Type B pancreatic cell (in vitro differentiated cells): ENCODE data around the gene AK8. TPM values are rescaled to one million over a fixed set of nuclear protein-coding genes. Genes with fewer than 3 reads are reported as not detected.

Source experiments
- DNase-seq: peaks from one replicate; pipeline ENCODE4 v3.0.0; 2021; ENCODE audit warnings: mixed read lengths; ENCODE audit not compliant: unreplicated experiment; ENCODE audit errors: extremely low spot score
- H3K27ac Mint-ChIP-seq: 2 replicates; pipeline ENCODE4 v1.8.0; 2021; ENCODE audit warnings: mild to moderate bottlenecking, mixed read lengths
- H3K27me3 Mint-ChIP-seq: 2 replicates; pipeline ENCODE4 v1.8.0; 2021; ENCODE audit warnings: mixed read lengths
- H3K36me3 Mint-ChIP-seq: 2 replicates; pipeline ENCODE4 v1.8.0; 2021; ENCODE audit warnings: mixed read lengths
- H3K4me1 Mint-ChIP-seq: one replicate; pipeline ENCODE4 v1.8.0; 2021; ENCODE audit warnings: mixed read lengths; ENCODE audit not compliant: unreplicated experiment
- H3K4me3 Mint-ChIP-seq: 2 replicates; pipeline ENCODE4 v1.8.0; 2021; ENCODE audit warnings: mild to moderate bottlenecking, mixed read lengths
- H3K9me3 Mint-ChIP-seq: 2 replicates; pipeline ENCODE4 v1.8.0; 2021; ENCODE audit warnings: mixed read lengths
- total RNA-seq: library from RNA; stranded (reverse); gene quantifications from 2 replicates; pipeline ENCODE4 v1.2.1, GENCODE V29; 2021; ENCODE audit warnings: low replicate concordance
- TF ChIP-seq, protein P1 (sequence below): fragments of 200-600 bp; sonication (generic); conservative IDR thresholded peaks from 2 replicates; pipeline ENCODE4 v1.5.0; 2021; ENCODE audit warnings: antibody characterized with exemption, mild to moderate bottlenecking

Gene AK8
- total RNA-seq, 1 donor from 2014 or later, result 5.5 TPM

GRCh38 chr9:132763574-132763973, 114.5 kb downstream of the AK8 start:
- no peak for DNase-seq
- TF ChIP-seq, protein P1, sequence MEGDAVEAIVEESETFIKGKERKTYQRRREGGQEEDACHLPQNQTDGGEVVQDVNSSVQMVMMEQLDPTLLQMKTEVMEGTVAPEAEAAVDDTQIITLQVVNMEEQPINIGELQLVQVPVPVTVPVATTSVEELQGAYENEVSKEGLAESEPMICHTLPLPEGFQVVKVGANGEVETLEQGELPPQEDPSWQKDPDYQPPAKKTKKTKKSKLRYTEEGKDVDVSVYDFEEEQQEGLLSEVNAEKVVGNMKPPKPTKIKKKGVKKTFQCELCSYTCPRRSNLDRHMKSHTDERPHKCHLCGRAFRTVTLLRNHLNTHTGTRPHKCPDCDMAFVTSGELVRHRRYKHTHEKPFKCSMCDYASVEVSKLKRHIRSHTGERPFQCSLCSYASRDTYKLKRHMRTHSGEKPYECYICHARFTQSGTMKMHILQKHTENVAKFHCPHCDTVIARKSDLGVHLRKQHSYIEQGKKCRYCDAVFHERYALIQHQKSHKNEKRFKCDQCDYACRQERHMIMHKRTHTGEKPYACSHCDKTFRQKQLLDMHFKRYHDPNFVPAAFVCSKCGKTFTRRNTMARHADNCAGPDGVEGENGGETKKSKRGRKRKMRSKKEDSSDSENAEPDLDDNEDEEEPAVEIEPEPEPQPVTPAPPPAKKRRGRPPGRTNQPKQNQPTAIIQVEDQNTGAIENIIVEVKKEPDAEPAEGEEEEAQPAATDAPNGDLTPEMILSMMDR, result no peak
- no peaks in the 10 kb centered on the region for H3K4me1 Mint-ChIP-seq
- no peaks in the 10 kb centered on the region for H3K9me3 Mint-ChIP-seq
- peaks cover 3% of the 10 kb centered on the region for H3K27me3 Mint-ChIP-seq
- no peaks in the 10 kb centered on the region for H3K36me3 Mint-ChIP-seq
- H3K27ac Mint-ChIP-seq, result no peak overlapping the region
- H3K4me3 Mint-ChIP-seq, result no peak overlapping the region

- no peak overlapping the region for H3K27ac Mint-ChIP-seq
- peak; percentile 24 for DNase-seq
- H3K4me1 Mint-ChIP-seq, result no peaks in the 10 kb centered on the region
- H3K36me3 Mint-ChIP-seq, result no peaks in the 10 kb centered on the region
- TF ChIP-seq, protein P1, result no peak
- peaks cover 3% of the 10 kb centered on the region for H3K27me3 Mint-ChIP-seq
- H3K4me3 Mint-ChIP-seq, result no peak overlapping the region
- no peaks in the 10 kb centered on the region for H3K9me3 Mint-ChIP-seq
Measured at GRCh38 chr9:132762896-132763295, 115.2 kb downstream of the AK8 start.

DNA sequence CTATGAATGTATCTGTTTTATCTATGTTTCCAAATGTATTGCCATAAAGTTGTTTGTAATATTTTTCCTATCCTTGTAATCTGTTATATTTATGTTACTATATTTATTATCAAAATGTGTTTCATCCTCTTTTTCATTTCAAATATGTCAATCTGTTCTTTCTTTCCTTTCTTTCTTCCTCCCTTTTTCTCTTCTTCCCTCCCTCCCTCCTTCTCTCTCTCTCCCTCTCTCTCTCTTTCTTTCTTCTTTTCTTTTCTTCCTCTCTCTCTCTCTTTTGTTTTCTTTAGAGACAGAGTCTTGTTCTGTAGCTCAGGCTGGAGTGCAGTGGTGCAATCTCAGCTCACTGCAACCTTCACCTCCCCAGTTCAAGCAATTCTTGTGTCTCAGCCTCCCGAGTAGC, 116.5 kb downstream of the AK8 start:
- Mint-ChIP-seq H3K27ac (no peak overlapping the region), H3K36me3 (no peaks in the 10 kb centered on the region), H3K27me3 (peaks cover 8% of the 10 kb centered on the region), H3K9me3 (no peaks in the 10 kb centered on the region), H3K4me3 (no peak overlapping the region), H3K4me1 (peaks cover 4% of the 10 kb centered on the region)
- TF ChIP-seq, protein P1, result no peak
- DNase-seq, result no peak

GRCh38 chr9:132760057-132760456, 118.0 kb downstream of the AK8 start:
- Mint-ChIP-seq H3K4me1 (peaks cover 5% of the 10 kb centered on the region), H3K9me3 (no peaks in the 10 kb centered on the region), H3K27ac (no peak overlapping the region), H3K4me3 (no peak overlapping the region), H3K27me3 (peaks cover 12% of the 10 kb centered on the region), H3K36me3 (no peaks in the 10 kb centered on the region)
- DNase-seq, result no peak
- TF ChIP-seq, protein P1, result no peak

- Mint-ChIP-seq H3K4me3 (no peak overlapping the region), H3K9me3 (no peaks in the 10 kb centered on the region), H3K4me1 (peaks cover 13% of the 10 kb centered on the region), H3K27me3 (peaks cover 17% of the 10 kb centered on the region), H3K36me3 (no peaks in the 10 kb centered on the region), H3K27ac (no peak overlapping the region)
- TF ChIP-seq, protein P1, result no peak
- peak; percentile 61 for DNase-seq
Measured at GRCh38 chr9:132757016-132757415, 121.1 kb downstream of the AK8 start.
